IMR-90 (cell line): ENCODE measurements around the gene C14orf93. TPM values are rescaled to one million over a fixed set of nuclear protein-coding genes. Genes with fewer than 3 reads are reported as not detected.

Experiments used
- ATAC-seq: fragments of 200-7000 bp; cut with Tn5 transposase; 2 replicates; pipeline ENCODE4 v1.9.1; 2020; ENCODE audit warnings: low read depth, mild to moderate bottlenecking, moderate library complexity
- BruUV-seq: library from RNA; stranded (reverse); fragments of 400-500 nt; replicated peaks from 2 replicates; lab custom pipeline; 2021; lab: Mats Ljungman, UMichigan
- CTCF ChIA-PET: fragments of 300-600 bp; formaldehyde crosslinking; extraction: SDS; loops from one replicate; lab custom pipeline; 2021; ENCODE audit warnings: antibody characterized with exemption; lab: Yijun Ruan, JAX
- POLR2A ChIA-PET: fragments of 300-600 bp; sonication (Branson Sonifier 250); formaldehyde crosslinking; loops from one replicate; lab custom pipeline; 2022; ENCODE audit warnings: antibody characterized with exemption; ENCODE audit not compliant: unreplicated experiment; lab: Charles Lee
- DNase-seq: peaks from one replicate; pipeline ENCODE4 v3.0.0; 2013
- H2AFZ ChIP-seq: replicated peaks from 2 replicates; pipeline ENCODE3; 2013; ENCODE audit warnings: low read length, mild to moderate bottlenecking; ENCODE audit not compliant: poor library complexity
- H2AK5ac ChIP-seq: 2 replicates; pipeline ENCODE4 v1.6.1; 2013; ENCODE audit warnings: low read depth, low read length, inconsistent platforms
- H2AK9ac ChIP-seq: replicated peaks from 2 replicates; pipeline ENCODE3; 2013; ENCODE audit warnings: mild to moderate bottlenecking, low read depth, low read length, moderate library complexity; ENCODE audit not compliant: poor library complexity
- H2BK120ac ChIP-seq: 2 replicates; pipeline ENCODE4 v1.6.1; 2013; ENCODE audit warnings: low read depth, low read length, inconsistent platforms
- H2BK15ac ChIP-seq: 3 replicates; pipeline ENCODE4 v1.6.1; 2013; ENCODE audit warnings: low read depth, low read length, inconsistent platforms
- H2BK20ac ChIP-seq: 2 replicates; pipeline ENCODE4 v1.6.1; 2013; ENCODE audit warnings: low read depth, mild to moderate bottlenecking, inconsistent platforms, low read length, moderate library complexity
- H2BK5ac ChIP-seq: 2 replicates; pipeline ENCODE4 v1.6.1; 2013; ENCODE audit warnings: mild to moderate bottlenecking, low read depth, low read length, inconsistent platforms; ENCODE audit not compliant: poor library complexity, severe bottlenecking
- H3K14ac ChIP-seq: replicated peaks from 2 replicates; pipeline ENCODE4 v1.6.1; 2013; ENCODE audit warnings: low read depth, low read length, inconsistent platforms
- H3K18ac ChIP-seq: 2 replicates; pipeline ENCODE4 v1.6.1; 2013; ENCODE audit warnings: low read depth, low read length, control low read depth
- H3K23ac ChIP-seq: 2 replicates; pipeline ENCODE4 v1.6.1; 2013; ENCODE audit warnings: low read depth, low read length, inconsistent platforms
- H3K27ac ChIP-seq: 2 replicates; pipeline ENCODE4 v1.5.1; 2013; ENCODE audit warnings: mild to moderate bottlenecking, control low read depth, low read length; ENCODE audit not compliant: insufficient read depth
- H3K27me3 ChIP-seq: 2 replicates; pipeline ENCODE4 v1.6.1; 2013; ENCODE audit warnings: low read length; ENCODE audit not compliant: control insufficient read depth, insufficient read depth
- H3K36me3 ChIP-seq: 2 replicates; pipeline ENCODE4 v1.6.1; 2013; ENCODE audit warnings: low read length, mixed read lengths; ENCODE audit not compliant: control insufficient read depth, insufficient read depth
- H3K4ac ChIP-seq: 2 replicates; pipeline ENCODE4 v1.6.1; 2013; ENCODE audit warnings: low read depth, low read length, inconsistent platforms
- H3K4me1 ChIP-seq: 2 replicates; pipeline ENCODE4 v1.6.1; 2013; ENCODE audit warnings: low read length, mixed read lengths; ENCODE audit not compliant: control insufficient read depth, insufficient read depth
- H3K4me2 ChIP-seq: 2 replicates; pipeline ENCODE4 v1.6.1; 2013; ENCODE audit warnings: low read depth, mild to moderate bottlenecking, control low read depth, low read length, moderate library complexity
- H3K4me3 ChIP-seq: 2 replicates; pipeline ENCODE4 v1.5.1; 2013; ENCODE audit warnings: low read depth, mild to moderate bottlenecking, control low read depth, low read length, moderate library complexity; ENCODE audit not compliant: insufficient read depth
- H3K56ac ChIP-seq: 2 replicates; pipeline ENCODE4 v1.6.1; 2013; ENCODE audit warnings: low read length, inconsistent platforms; ENCODE audit not compliant: insufficient read depth; ENCODE audit errors: extremely low read depth
- H3K79me1 ChIP-seq, 2 experiments: 2 replicates each; pipeline ENCODE4 v1.6.1; 2013; ENCODE audit warnings: low read length in 2 of 2, inconsistent platforms in 1 of 2, low read depth in 1 of 2
- H3K9ac ChIP-seq: 2 replicates; pipeline ENCODE4 v1.6.1; 2013; ENCODE audit warnings: low read depth, low read length, control low read depth
- H3K9me1 ChIP-seq: 2 replicates; pipeline ENCODE4 v1.6.1; 2013; ENCODE audit warnings: low read length, inconsistent platforms; ENCODE audit not compliant: insufficient read depth
- H3K9me3 ChIP-seq: 2 replicates; pipeline ENCODE4 v1.6.1; 2013; ENCODE audit warnings: low read length; ENCODE audit not compliant: control insufficient read depth, insufficient read depth
- H4K20me1 ChIP-seq: 2 replicates; pipeline ENCODE4 v1.6.1; 2013; ENCODE audit warnings: low read length, inconsistent platforms; ENCODE audit not compliant: insufficient read depth
- H4K5ac ChIP-seq: 2 replicates; pipeline ENCODE4 v1.6.1; 2013; ENCODE audit warnings: mild to moderate bottlenecking, low read depth, low read length, control low read depth
- H4K8ac ChIP-seq, 2 experiments: 2 replicates each; pipeline ENCODE4 v1.6.1; 2013; ENCODE audit warnings: low read depth in 2 of 2, low read length in 2 of 2, control low read depth in 1 of 2, inconsistent platforms in 1 of 2
- H4K91ac ChIP-seq: 2 replicates; pipeline ENCODE4 v1.6.1; 2013; ENCODE audit warnings: low read depth, low read length, inconsistent platforms; ENCODE audit not compliant: insufficient read depth
- BHLHE40 ChIP-seq: fragments of 150-350 bp; IDR thresholded peaks from 2 replicates; pipeline ENCODE4 v1.6.1; 2016; ENCODE audit warnings: mild to moderate bottlenecking, low read depth, low read length
- FOS ChIP-seq: fragments of 150-350 bp; IDR thresholded peaks from 2 replicates; pipeline ENCODE4 v1.6.1; 2016; ENCODE audit warnings: low read depth, low read length
- MAZ ChIP-seq: IDR thresholded peaks from 2 replicates; pipeline ENCODE4 v1.6.1; 2012; ENCODE audit warnings: low read depth, mild to moderate bottlenecking, low read length, improper control_type of control experiment, moderate library complexity, borderline replicate concordance
- NFE2L2 ChIP-seq: fragments of 150-350 bp; IDR thresholded peaks from 2 replicates; pipeline ENCODE4 v1.6.1; 2016; ENCODE audit warnings: low read depth, mild to moderate bottlenecking, low read length
- POLR2A ChIP-seq: IDR thresholded peaks from 2 replicates; pipeline ENCODE4 v1.6.1; 2012; ENCODE audit warnings: mild to moderate bottlenecking, low read depth, low read length
- RCOR1 ChIP-seq: IDR thresholded peaks from 2 replicates; pipeline ENCODE4 v1.6.1; 2012; ENCODE audit warnings: mild to moderate bottlenecking, low read length, improper control_type of control experiment; ENCODE audit not compliant: insufficient replicate concordance
- USF2 ChIP-seq: fragments of 150-350 bp; IDR thresholded peaks from 2 replicates; pipeline ENCODE4 v1.6.1; 2017; ENCODE audit warnings: mild to moderate bottlenecking, antibody characterized with exemption, low read length, low read depth
- WGBS, 2 experiments: methylation state at CpG; one replicate each; pipeline versions ENCODE4 v1.1.5 to v1.1.7; 2013; ENCODE audit warnings: missing lambda C conversion rate in 2 of 2; ENCODE audit not compliant: insufficient read length in 1 of 2; ENCODE audit errors: extremely low coverage in 2 of 2; 5-methylcytosine and 5-hydroxymethylcytosine counted together
- dilution Hi-C: fragments of 300-500 bp; cut with HindIII; formaldehyde crosslinking; loops from one replicate; pipeline ENCODE4 v1.14.3; 2018; ENCODE audit warnings: low sequenced_read_pairs; ENCODE audit not compliant: unreplicated experiment
- in situ Hi-C: fragments of 300-500 bp; cut with MboI; formaldehyde crosslinking; loops from 3 replicates; pipeline ENCODE4 v1.14.3; 2019; ENCODE audit warnings: low sequenced_read_pairs, inconsistent platforms, mixed read lengths
- intact Hi-C: fragments of 100-400 bp; cut with micrococcal nuclease; formaldehyde crosslinking; loops from 2 replicates; pipeline ENCODE4 v1.10.0; 2022
- polyA plus RNA-seq, 3 experiments: library from polyadenylated mRNA; depleted of rRNA; stranded (reverse); fragments of >200 nt; gene quantifications; 2 replicates each; pipeline ENCODE4 v1.2.3, GENCODE V29; 2012; ENCODE audit warnings: low replicate concordance in 1 of 3
- total RNA-seq: library from RNA; depleted of rRNA; stranded (reverse); fragments of >200 nt; gene quantifications from 2 replicates; pipeline ENCODE4 v1.2.3, GENCODE V29; 2012

C14orf93 gene
- total and polyA plus RNA-seq, 2 of the 4 experiments (the other 2 are of a cell fraction): 5.4 to 5.7 TPM

- Histone ChIP-seq H2AK5ac (peak overlapping the region; percentile 85), H2BK120ac (peak overlapping the region; percentile 82), H3K14ac (peak overlapping the region; percentile 97), H3K18ac (peak overlapping the region; percentile 62), H2BK15ac (no peak overlapping the region; the same call in 2 of the 3 replicates), H3K4me2 (peak overlapping the region; percentile 51), H3K27ac (peak overlapping the region; percentile 93), H3K4ac (peak overlapping the region; percentile 98), H3K4me3 (peak overlapping the region; percentile 87), H3K36me3 (peaks cover 17% of the 10 kb centered on the region), H3K56ac (peak overlapping the region; percentile 98), H2BK5ac (peak overlapping the region; percentile 96), H3K9ac (peak overlapping the region; percentile 90), H2AK9ac (peak overlapping the region; percentile 98), H3K9me1 (peaks cover 5% of the 10 kb centered on the region; the same call in 1 of the 2 replicates), H3K27me3 (no peaks in the 10 kb centered on the region), H4K91ac (peak overlapping the region; percentile 92), H3K4me1 (peaks cover 33% of the 10 kb centered on the region), H4K5ac (peak overlapping the region; percentile 59), H4K20me1 (peaks cover 21% of the 10 kb centered on the region), H4K8ac (peak overlapping the region; percentile 89 to 94), H3K23ac (peak overlapping the region; percentile 98), H3K79me1 (peaks cover 21 to 59% of the 10 kb centered on the region in 2 experiments), H2BK20ac (peak overlapping the region; percentile 49; the same call in 1 of the 2 replicates), H3K9me3 (no peaks in the 10 kb centered on the region), H2AFZ (peak overlapping the region; percentile 79)
- 2% methylated on average over 33 of the region's 76 CpGs; no CpG with 5 or more reads in 1 of the 2 experiments for WGBS, 2 experiments
- TF ChIP-seq FOS: no peak
- no peak for TF ChIP-seq USF2
- no peak for TF ChIP-seq BHLHE40
- TF ChIP-seq POLR2A: no peak
- TF ChIP-seq RCOR1: no peak
- TF ChIP-seq NFE2L2: no peak
- no peak for TF ChIP-seq MAZ
- in situ Hi-C loops: no loop called here
- peak; percentile 0 for ATAC-seq
- ChIA-PET CTCF (interaction anchor here (1.1 kb wide), 1 partner anchor 159 kb away, joined by 3 read pairs; no protein-coding TSS in a partner anchor), POLR2A (interaction anchor here (1.0 kb wide), 1 partner anchor 30 kb away, joined by 3 read pairs; no protein-coding TSS in a partner anchor)
- DNase-seq: no peak
- intact Hi-C loops: loop anchor here (5.0 to 10.0 kb wide), 5 partner anchors 109 to 594 kb away; partner anchors contain the start of genes LRP10, MMP14 and SLC7A8
- dilution Hi-C loops: no loop called here
- BruUV-seq: no TSS peak
These were observed 28.7 kb downstream of the C14orf93 start for GRCh38 chr14:22981090-22981875.
